K562 (cell line): ENCODE data around the gene LAGE3. TPM values are rescaled to one million over a fixed set of nuclear protein-coding genes. Genes with fewer than 3 reads are reported as not detected.
A peak's percentile ranks its signal among the peaks of the same experiment; 100 is the strongest.

Source experiments
- CCAR2 ChIP-seq: fragments of 200-400 bp; formaldehyde crosslinking; IDR thresholded peaks from 2 replicates; pipeline ENCODE4 v1.6.1; 2017; ENCODE audit warnings: mild to moderate bottlenecking, low read depth, low read length
- CHD1 ChIP-seq: fragments of 200-600 bp; sonication (generic); IDR thresholded peaks from one replicate; pipeline ENCODE4 v1.6.1; 2012; ENCODE audit warnings: mild to moderate bottlenecking, moderate library complexity, low read length, inconsistent platforms
- EP400 ChIP-seq: fragments of 450-650 bp; IDR thresholded peaks from 2 replicates; pipeline ENCODE4 v1.6.1; 2017; ENCODE audit warnings: antibody characterized with exemption, mild to moderate bottlenecking, moderate library complexity
- MEIS2 ChIP-seq: fragments of 450-650 bp; IDR thresholded peaks from 2 replicates; pipeline ENCODE4 v1.6.1; 2014; ENCODE audit warnings: mild to moderate bottlenecking; ENCODE audit not compliant: partially characterized antibody
- NFIC ChIP-seq: fragments of 450-650 bp; IDR thresholded peaks from 2 replicates; pipeline ENCODE4 v1.6.1; 2017; ENCODE audit warnings: mild to moderate bottlenecking, inconsistent platforms
- PBX2 ChIP-seq, 2 experiments: IDR thresholded peaks in 1 of 2; conservative IDR thresholded peaks in 1 of 2; 2 replicates each; pipeline ENCODE4 v1.6.1; 2016; ENCODE audit warnings: low read depth in 2 of 2, mild to moderate bottlenecking in 1 of 2, missing compliant biosample characterization in 1 of 2, missing genetic modification characterization in 1 of 2, moderate library complexity in 1 of 2
- POU5F1 ChIP-seq: fragments of 150-350 bp; IDR thresholded peaks from 2 replicates; pipeline ENCODE4 v1.6.1; 2014; ENCODE audit warnings: borderline replicate concordance, low read length, low read depth, mild to moderate bottlenecking; ENCODE audit not compliant: partially characterized antibody
- SMARCA5 ChIP-seq: fragments of 450-650 bp; IDR thresholded peaks from 2 replicates; pipeline ENCODE4 v1.6.1; 2016
- TAF1 ChIP-seq: IDR thresholded peaks from 2 replicates; pipeline ENCODE4 v1.6.1; 2011; ENCODE audit warnings: mild to moderate bottlenecking, low read length, moderate library complexity; ENCODE audit not compliant: insufficient read depth, control insufficient read depth, severe bottlenecking; ENCODE audit errors: extremely low read depth
- ZBTB43 ChIP-seq: sonication (generic); formaldehyde crosslinking; IDR thresholded peaks from 2 replicates; pipeline ENCODE4 v1.8.0; 2023; ENCODE audit warnings: mild to moderate bottlenecking, missing genetic modification reagents
- ZNF398 ChIP-seq: fragments of 250-450 bp; sonication (Bioruptor Pico); IDR thresholded peaks from 2 replicates; pipeline ENCODE4 v1.8.0; 2021; ENCODE audit warnings: moderate library complexity, mild to moderate bottlenecking, inconsistent platforms
- ZNF695 ChIP-seq: fragments of 450-650 bp; formaldehyde crosslinking; IDR thresholded peaks from 2 replicates; pipeline ENCODE4 v1.4.0; 2020; ENCODE audit warnings: mild to moderate bottlenecking, moderate library complexity
- polyA plus RNA-seq, 8 experiments: library from polyadenylated mRNA; depleted of rRNA in 4 of 8; stranded (reverse) in 5 of 8; unstranded in 3 of 8; fragments of >200 nt; fragmentation: Nextera tagmentation in 2 of 8; fragmentation: Illumina TruSeq in 1 of 8; extraction: Ambion mirVana in 2 of 8; extraction: Trizol in 1 of 8; gene quantifications; 2 replicates each; pipeline versions ENCODE4 v1.2.1 to v1.2.3, GENCODE V29; 2011 to 2014; ENCODE audit warnings: inconsistent platforms in 1 of 8, missing spikeins in 1 of 8
- total RNA-seq, 7 experiments: library from RNA; depleted of rRNA in 6 of 7; stranded (reverse); fragments of >200 nt in 6 of 7; fragmentation: Illumina TruSeq in 2 of 7; extraction: Trizol in 2 of 7; gene quantifications; 2 replicates each; pipeline versions ENCODE4 v1.2.1 to v1.2.3, GENCODE V29; 2011 to 2021; ENCODE audit warnings: low replicate concordance in 1 of 7
- TF ChIP-seq, protein P1 (sequence below): sonication (generic); formaldehyde crosslinking; IDR thresholded peaks from 2 replicates; pipeline ENCODE4 v1.8.0; 2022; ENCODE audit warnings: missing genetic modification reagents, mild to moderate bottlenecking, moderate library complexity, borderline replicate concordance
- TF ChIP-seq, protein P2 (sequence below): sonication (generic); formaldehyde crosslinking; IDR thresholded peaks from 2 replicates; pipeline ENCODE4 v1.8.0; 2022; ENCODE audit warnings: mild to moderate bottlenecking, missing genetic modification reagents
- TF ChIP-seq, protein P3 (sequence below): fragments of 450-650 bp; IDR thresholded peaks from 2 replicates; pipeline ENCODE4 v1.6.1; 2016

Gene LAGE3
- total and polyA plus RNA-seq, 9 of the 15 experiments (the other 6 are each of a cell fraction or from before 2014, with no cell fraction given), result 28.2 to 125 (median 35.8) TPM

DNA sequence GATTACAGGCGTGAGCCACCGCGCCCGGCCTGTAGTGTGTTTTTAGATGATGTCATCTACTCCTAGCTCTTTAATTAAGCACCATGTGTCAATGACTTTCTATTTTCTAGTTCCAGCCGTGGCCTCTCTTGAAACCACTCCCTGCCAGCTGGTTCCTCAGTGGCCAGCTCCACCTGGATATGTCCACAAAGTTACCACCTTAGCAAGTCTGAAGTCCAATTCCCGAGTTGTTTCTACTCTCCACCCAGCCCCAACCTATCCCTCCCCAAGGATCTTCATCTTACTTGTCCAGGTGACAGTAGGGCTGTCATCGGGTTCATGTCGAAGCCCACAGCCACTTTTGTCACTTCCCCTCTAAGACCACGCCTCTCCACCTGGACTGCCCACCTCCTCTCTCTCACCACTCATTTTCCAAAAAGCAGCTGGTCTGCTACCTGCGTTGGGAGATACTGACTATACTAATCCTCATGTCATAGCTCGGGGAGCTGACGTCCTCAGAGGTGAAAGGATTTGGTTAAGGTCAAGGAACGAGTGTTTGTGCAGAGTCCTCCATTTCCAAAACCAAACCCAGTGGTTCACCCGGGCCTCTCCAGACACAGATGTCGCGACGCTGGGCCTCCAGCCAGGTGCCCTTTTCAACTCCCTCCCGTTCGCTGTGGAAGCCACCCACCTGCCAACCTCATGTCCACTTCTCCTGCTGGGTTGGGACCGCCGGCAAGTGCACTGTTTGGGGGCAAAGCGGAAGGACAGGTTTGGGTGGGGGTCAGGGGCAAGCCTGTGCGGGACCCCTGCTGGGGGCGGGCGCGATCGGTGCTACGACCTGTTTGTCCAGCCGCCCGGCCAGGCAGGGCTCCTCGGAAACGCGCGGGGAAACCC, 36.2 kb upstream of the LAGE3 start (continued):
- no peak for TF ChIP-seq POU5F1
- TF ChIP-seq CCAR2, result no peak
- TF ChIP-seq, protein P1, sequence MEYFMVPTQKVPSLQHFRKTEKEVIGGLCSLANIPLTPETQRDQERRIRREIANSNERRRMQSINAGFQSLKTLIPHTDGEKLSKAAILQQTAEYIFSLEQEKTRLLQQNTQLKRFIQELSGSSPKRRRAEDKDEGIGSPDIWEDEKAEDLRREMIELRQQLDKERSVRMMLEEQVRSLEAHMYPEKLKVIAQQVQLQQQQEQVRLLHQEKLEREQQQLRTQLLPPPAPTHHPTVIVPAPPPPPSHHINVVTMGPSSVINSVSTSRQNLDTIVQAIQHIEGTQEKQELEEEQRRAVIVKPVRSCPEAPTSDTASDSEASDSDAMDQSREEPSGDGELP (CRISPR knock-in tag), result peak; percentile 61; the same call in 1 of the 2 replicates
- TF ChIP-seq ZBTB43 (CRISPR knock-in tag), result 0 out of 2 replicates have a peak, but pooled peaks have one; percentile 40
- TF ChIP-seq, protein P2, sequence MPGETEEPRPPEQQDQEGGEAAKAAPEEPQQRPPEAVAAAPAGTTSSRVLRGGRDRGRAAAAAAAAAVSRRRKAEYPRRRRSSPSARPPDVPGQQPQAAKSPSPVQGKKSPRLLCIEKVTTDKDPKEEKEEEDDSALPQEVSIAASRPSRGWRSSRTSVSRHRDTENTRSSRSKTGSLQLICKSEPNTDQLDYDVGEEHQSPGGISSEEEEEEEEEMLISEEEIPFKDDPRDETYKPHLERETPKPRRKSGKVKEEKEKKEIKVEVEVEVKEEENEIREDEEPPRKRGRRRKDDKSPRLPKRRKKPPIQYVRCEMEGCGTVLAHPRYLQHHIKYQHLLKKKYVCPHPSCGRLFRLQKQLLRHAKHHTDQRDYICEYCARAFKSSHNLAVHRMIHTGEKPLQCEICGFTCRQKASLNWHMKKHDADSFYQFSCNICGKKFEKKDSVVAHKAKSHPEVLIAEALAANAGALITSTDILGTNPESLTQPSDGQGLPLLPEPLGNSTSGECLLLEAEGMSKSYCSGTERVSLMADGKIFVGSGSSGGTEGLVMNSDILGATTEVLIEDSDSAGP (CRISPR knock-in tag), result 0 out of 2 replicates have a peak, but pooled peaks have one; percentile 26
- no peak for TF ChIP-seq ZNF398
- TF ChIP-seq ZNF695 (CRISPR knock-in tag), result no peak
- TF ChIP-seq SMARCA5, result 0 out of 2 replicates have a peak, but pooled peaks have one; percentile 1
- peak; percentile 20 for TF ChIP-seq TAF1
- TF ChIP-seq MEIS2, result peak; percentile 73
- no peak for TF ChIP-seq PBX2 (CRISPR knock-in tag; IDR thresholded peaks at IDR 0.05; ENCODE audit: low read depth)
- peak; percentile 53 for TF ChIP-seq PBX2 (tag; conservative IDR thresholded peaks at IDR 0.05; ENCODE audit: low read depth)
- peak; percentile 14; the same call in 1 of the 2 replicates for TF ChIP-seq EP400
- TF ChIP-seq CHD1, result peak; percentile 54
- TF ChIP-seq NFIC, result peak; percentile 9; the same call in 1 of the 2 replicates
- TF ChIP-seq, protein P3, sequence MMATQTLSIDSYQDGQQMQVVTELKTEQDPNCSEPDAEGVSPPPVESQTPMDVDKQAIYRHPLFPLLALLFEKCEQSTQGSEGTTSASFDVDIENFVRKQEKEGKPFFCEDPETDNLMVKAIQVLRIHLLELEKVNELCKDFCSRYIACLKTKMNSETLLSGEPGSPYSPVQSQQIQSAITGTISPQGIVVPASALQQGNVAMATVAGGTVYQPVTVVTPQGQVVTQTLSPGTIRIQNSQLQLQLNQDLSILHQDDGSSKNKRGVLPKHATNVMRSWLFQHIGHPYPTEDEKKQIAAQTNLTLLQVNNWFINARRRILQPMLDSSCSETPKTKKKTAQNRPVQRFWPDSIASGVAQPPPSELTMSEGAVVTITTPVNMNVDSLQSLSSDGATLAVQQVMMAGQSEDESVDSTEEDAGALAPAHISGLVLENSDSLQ, result peak; percentile 56
